Measurements from ENCODE around the gene SPOCD1.

The SPOCD1 gene

DNA sequence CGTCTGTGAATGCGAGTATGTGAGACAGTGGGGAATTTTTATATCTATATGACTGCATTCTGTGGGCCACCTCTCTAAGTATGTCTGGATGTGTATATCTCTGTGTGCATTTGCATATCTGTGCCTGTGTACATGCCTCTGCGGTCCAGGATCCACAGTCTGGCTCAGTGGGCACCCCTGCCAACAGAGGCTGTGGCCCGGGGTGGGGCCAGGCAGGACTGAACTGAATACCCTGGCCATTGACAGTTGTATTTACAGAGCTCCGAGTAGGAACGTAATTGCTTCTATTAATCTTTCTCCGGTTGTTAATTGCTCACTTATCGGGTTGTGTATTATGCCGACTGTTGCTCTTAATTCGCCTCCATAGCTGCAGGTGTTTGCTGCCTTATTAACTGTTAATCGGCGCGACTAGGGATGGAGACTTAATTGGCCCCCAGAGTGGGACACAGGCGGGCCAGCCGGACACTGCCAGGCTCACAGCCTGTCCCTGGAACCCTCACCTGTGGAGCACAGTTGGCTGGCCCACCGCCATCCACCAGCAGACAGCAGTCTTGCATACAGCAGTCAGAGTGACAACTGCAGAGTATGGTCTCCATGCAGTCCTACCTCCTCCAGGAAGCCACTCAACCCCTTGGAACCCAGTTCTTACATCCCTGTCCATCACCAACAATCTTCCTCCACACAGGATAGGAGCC, 29.3 kb downstream of the SPOCD1 start:
- no peaks in the 10 kb centered on the region for H3K9me3 ChIP-seq (ENCODE audit: insufficient read depth, low read depth, low read length)
- H3K27me3 ChIP-seq (ENCODE audit: insufficient read depth, low read length): no peaks in the 10 kb centered on the region
- 94% methylated on average over 16 of the region's 16 CpGs for WGBS
- H3K9ac ChIP-seq (ENCODE audit: low read depth, low read length): no peak overlapping the region
- H3K4me3 ChIP-seq (ENCODE audit: low read length): no peak overlapping the region
- peaks cover 24% of the 10 kb centered on the region for H3K4me1 ChIP-seq (ENCODE audit: insufficient read depth, low read length)
- H3K27ac ChIP-seq (ENCODE audit: low read depth, low read length): no peak overlapping the region
- H3K36me3 ChIP-seq (ENCODE audit: insufficient read depth, low read length): no peaks in the 10 kb centered on the region

DNA sequence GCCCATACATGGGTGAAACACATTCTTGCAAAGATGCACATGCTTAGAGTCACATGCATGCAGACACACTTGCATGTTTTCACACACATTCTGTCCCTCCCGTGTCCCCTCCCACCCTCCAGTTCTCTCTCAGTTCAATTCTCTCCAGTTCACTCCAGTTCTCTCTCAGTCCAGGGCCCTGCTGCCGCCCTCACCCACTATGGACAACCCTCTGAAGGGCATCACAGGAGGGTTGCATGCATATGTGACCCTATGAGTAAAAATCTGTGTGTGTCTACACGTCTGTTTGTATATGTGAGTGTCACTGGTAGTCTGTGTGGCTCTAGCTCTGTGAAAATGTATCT, 29.9 kb downstream of the SPOCD1 start:
- Histone ChIP-seq H3K4me1 (ENCODE audit: insufficient read depth, low read length) (peaks cover 29% of the 10 kb centered on the region), H3K4me3 (ENCODE audit: low read length) (no peak overlapping the region), H3K27me3 (ENCODE audit: insufficient read depth, low read length) (no peaks in the 10 kb centered on the region), H3K9ac (ENCODE audit: low read depth, low read length) (no peak overlapping the region), H3K36me3 (ENCODE audit: insufficient read depth, low read length) (no peaks in the 10 kb centered on the region), H3K9me3 (ENCODE audit: insufficient read depth, low read depth, low read length) (no peaks in the 10 kb centered on the region), H3K27ac (ENCODE audit: low read depth, low read length) (no peak overlapping the region)
- WGBS: 86% methylated on average over 3 of the region's 3 CpGs

DNA sequence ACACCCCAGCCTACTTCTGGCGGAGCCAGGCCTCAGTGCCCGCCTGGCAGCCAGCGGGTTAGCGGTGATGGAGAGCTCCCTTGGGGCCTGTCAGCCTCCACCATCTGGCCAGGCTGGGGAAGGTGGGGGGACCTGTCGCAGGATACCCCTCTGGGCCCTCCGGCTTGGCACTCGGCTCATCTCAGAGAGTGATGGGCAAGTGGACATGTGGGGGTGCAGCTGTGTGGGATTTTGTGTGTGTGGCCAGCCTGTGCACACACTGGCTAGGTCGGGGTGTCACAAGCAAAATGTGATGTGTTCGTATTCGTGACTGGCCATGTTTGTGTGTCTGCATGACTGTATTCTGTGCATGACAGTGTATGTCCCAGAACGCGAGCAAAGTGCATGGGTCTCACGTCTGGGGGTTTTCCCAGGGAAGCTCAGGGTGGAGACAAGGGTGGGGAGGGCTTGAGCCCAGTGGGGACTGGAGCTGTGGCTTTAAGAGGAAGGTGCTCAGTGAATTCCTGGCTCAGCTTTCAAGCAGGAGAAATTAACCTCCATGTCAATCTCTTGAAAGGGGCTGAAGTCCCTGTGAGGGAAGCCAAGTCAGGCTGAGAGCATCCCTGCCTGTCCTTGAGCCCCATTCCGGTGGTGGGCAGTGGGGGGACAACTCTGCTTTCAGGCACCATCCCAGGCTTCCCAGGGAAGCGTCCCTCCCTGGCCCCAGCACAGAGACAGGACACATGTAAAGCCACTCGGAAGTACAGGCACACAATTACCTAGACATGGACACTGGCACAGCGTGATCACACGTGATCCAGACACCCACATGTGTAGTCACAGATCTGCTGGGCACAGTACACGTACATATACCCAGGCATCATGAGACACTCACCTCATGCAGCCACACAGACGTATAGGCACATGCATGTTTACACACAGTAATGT, 30.5 kb downstream of the SPOCD1 start:
- no peak overlapping the region for H3K9ac ChIP-seq (ENCODE audit: low read depth, low read length)
- H3K9me3 ChIP-seq (ENCODE audit: insufficient read depth, low read depth, low read length): no peaks in the 10 kb centered on the region
- no peak overlapping the region for H3K4me3 ChIP-seq (ENCODE audit: low read length)
- peaks cover 29% of the 10 kb centered on the region for H3K4me1 ChIP-seq (ENCODE audit: insufficient read depth, low read length)
- no peaks in the 10 kb centered on the region for H3K36me3 ChIP-seq (ENCODE audit: insufficient read depth, low read length)
- no peaks in the 10 kb centered on the region for H3K27me3 ChIP-seq (ENCODE audit: insufficient read depth, low read length)
- 87% methylated on average over 20 of the region's 20 CpGs for WGBS
- no peak overlapping the region for H3K27ac ChIP-seq (ENCODE audit: low read depth, low read length)

DNA sequence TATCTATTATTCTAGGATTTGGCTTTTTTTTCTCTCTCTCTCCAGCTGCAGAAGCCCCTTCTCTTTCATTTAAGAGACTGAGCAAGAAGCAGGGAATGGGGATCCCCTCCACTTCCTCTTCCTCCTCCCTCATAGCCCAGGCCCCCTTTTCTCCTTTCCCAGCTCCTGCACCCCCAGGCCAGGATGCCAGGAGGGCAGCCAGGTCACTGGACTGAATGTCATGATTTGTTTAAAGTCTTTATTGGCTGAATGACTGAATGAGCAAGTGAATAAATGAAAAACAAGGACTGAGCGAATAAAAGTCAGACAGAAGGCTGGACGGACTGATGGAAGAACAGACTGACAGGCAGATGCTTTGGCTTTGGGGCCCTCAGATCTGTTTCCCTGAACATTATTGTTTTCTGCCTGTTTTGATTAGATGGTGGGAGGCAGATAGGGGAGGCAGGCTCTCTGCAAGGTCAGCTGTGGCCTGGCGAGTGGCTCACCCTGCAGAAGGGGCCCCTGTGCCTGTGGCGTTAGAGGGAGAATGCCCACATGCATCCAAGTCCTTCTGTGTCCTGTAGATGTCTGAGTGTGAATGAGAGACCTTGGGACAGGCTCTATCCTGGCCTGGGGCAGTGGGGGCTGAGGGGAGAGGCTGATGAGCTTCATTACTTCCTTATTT, 31.3 kb downstream of the SPOCD1 start:
- Histone ChIP-seq H3K27ac (ENCODE audit: low read depth, low read length) (no peak overlapping the region), H3K9me3 (ENCODE audit: insufficient read depth, low read depth, low read length) (no peaks in the 10 kb centered on the region), H3K4me1 (ENCODE audit: insufficient read depth, low read length) (peaks cover 29% of the 10 kb centered on the region), H3K27me3 (ENCODE audit: insufficient read depth, low read length) (no peaks in the 10 kb centered on the region), H3K36me3 (ENCODE audit: insufficient read depth, low read length) (no peaks in the 10 kb centered on the region), H3K4me3 (ENCODE audit: low read length) (no peak overlapping the region), H3K9ac (ENCODE audit: low read depth, low read length) (no peak overlapping the region)
- WGBS: 84% methylated on average over 4 of the region's 4 CpGs

DNA sequence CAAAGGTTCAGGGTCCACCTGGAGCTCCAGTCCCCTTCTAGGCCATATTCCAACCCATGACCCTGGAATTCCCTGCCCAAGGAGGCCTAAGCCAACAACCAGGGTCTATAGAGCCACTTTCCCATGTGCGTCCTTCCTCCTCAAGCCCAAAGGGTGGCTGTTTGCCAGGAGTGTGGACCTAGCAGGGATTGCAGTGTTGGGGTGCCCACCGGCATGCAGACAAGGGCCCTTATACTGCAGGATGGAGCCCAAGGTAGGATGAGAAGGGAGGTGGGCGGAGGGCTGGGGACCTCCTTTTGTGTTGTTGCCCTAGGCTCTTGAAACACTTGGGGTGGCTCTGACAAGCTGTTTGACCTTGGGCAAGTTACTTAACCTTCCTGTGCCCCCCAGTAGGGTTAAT, 32.0 kb downstream of the SPOCD1 start:
- H3K36me3 ChIP-seq (ENCODE audit: insufficient read depth, low read length): no peaks in the 10 kb centered on the region
- peaks cover 29% of the 10 kb centered on the region for H3K4me1 ChIP-seq (ENCODE audit: insufficient read depth, low read length)
- no peaks in the 10 kb centered on the region for H3K9me3 ChIP-seq (ENCODE audit: insufficient read depth, low read depth, low read length)
- H3K4me3 ChIP-seq (ENCODE audit: low read length): no peak overlapping the region
- WGBS: 90% methylated on average over 3 of the region's 3 CpGs
- no peak overlapping the region for H3K27ac ChIP-seq (ENCODE audit: low read depth, low read length)
- H3K9ac ChIP-seq (ENCODE audit: low read depth, low read length): no peak overlapping the region
- no peaks in the 10 kb centered on the region for H3K27me3 ChIP-seq (ENCODE audit: insufficient read depth, low read length)

DNA sequence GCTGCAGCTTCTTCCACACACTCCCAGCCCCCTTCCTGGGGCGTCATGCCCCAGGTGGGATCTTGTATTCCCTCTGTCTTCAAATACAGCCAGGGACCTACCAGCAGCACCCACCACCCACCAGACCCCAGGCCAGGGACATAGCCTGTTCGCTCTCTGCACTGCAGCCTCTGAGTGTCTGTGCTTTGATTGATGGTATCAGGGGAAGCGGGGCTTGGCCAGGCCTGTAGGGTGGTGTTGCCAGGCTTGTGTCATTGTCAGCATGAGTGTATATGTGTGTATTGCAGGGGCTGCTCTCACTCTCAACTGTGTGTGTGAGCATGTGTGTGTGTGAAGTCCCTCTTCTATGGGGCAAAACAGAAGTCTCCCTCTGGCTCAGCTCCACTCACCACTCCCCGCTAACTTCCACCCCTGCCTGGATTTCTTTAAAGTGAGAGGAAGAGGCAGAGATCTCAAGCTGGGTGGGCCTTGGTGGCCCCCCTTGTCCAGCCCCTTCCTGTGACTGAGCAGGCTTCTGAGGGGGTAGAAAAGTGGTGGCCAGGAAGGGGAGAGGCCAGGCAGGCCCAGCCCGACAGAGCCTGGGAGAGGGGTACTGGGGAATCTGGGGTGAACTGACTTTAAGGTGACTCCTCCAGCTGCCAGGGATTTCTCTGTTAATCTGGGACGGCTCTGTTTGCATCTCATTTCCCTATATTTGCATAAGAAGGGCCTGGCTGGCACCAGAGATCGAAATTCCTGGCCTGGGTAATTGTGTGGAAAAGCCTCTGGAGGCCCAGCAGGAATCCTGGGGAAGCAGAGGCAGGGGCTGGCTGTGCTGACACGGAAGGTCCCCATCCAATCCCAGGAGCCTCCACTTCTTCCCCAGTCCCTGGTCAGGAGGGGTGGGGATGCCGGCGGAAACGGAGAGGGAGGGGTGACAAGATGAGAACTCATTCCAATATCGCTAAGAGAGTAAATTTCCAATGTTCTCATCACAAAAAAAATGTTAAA, 33.1 kb downstream of the SPOCD1 start:
- H3K4me3 ChIP-seq (ENCODE audit: low read length): no peak overlapping the region
- peak overlapping the region; percentile 79; the same call in 1 of the 2 replicates for H3K27ac ChIP-seq (ENCODE audit: low read depth, low read length)
- peak overlapping the region; percentile 24; the same call in 1 of the 2 replicates for H3K9ac ChIP-seq (ENCODE audit: low read depth, low read length)
- no peaks in the 10 kb centered on the region for H3K27me3 ChIP-seq (ENCODE audit: insufficient read depth, low read length)
- H3K9me3 ChIP-seq (ENCODE audit: insufficient read depth, low read depth, low read length): no peaks in the 10 kb centered on the region
- H3K36me3 ChIP-seq (ENCODE audit: insufficient read depth, low read length): no peaks in the 10 kb centered on the region
- H3K4me1 ChIP-seq (ENCODE audit: insufficient read depth, low read length): peaks cover 26% of the 10 kb centered on the region
- 46% methylated on average over 6 of the region's 12 CpGs for WGBS

DNA sequence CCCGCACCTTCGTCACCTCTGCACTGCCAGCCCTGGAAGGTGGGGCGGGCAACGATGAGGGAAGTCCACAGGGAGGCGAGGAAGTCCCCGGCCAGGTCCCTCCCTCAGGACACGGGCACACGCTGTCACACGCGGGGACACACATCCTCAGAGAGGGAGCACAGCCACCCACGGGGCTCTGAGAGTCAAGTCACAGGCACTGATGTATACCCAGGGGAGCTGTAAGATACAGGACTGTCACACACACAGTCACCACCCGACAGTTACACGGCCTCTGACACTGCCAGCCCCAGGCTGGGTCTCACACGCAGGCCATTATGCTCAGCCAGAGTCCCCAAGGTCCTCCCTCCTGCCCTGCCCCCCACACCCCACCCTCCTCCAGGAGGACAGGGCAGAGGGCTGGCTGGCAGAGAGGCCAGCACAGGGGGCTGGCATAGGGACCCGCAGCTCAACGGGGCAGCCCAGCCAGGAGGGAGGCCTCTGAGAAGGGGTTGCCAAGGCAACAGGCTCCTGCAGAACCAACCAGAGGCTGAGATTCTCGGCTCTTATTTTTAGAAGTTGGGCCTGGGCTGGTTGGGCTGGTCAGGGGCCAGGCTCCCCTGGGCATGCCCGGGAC, 34.0 kb downstream of the SPOCD1 start:
- Histone ChIP-seq H3K4me1 (ENCODE audit: insufficient read depth, low read length) (peaks cover 23% of the 10 kb centered on the region), H3K4me3 (ENCODE audit: low read length) (no peak overlapping the region), H3K9ac (ENCODE audit: low read depth, low read length) (no peak overlapping the region), H3K9me3 (ENCODE audit: insufficient read depth, low read depth, low read length) (no peaks in the 10 kb centered on the region), H3K27ac (ENCODE audit: low read depth, low read length) (no peak overlapping the region), H3K27me3 (ENCODE audit: insufficient read depth, low read length) (no peaks in the 10 kb centered on the region), H3K36me3 (ENCODE audit: insufficient read depth, low read length) (no peaks in the 10 kb centered on the region)
- WGBS: 77% methylated on average over 18 of the region's 18 CpGs

DNA sequence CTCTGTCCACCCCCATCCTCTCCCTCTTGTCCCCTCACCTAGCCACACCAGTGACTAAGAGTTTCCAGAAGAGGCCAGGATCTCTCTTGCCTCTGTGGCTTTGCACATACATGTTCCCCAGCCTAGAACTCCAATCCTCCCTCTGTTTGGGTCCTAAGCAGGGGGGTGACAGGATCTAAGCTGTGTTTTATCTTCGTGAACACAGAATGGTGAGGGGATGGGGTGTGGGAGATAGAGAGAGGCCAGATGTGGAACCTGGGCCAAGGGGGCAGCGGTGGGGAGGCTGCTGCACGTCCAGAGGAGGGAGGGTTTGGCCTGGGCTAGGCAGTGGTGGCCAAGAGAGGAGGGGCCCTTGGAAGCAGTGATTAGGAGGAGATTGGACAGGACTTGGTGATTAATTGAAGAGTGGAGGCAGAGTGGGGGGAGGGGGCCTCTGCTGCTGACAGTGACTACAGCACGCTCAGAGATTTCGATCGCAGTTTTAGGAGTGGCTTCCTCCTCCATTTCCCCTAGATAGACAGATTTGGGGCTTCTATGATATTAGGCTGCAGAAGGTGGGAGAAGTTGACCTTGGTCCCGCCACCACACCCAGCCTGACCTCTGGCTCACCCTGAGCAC, 34.6 kb downstream of the SPOCD1 start:
- WGBS: 73% methylated on average over 7 of the region's 7 CpGs

DNA sequence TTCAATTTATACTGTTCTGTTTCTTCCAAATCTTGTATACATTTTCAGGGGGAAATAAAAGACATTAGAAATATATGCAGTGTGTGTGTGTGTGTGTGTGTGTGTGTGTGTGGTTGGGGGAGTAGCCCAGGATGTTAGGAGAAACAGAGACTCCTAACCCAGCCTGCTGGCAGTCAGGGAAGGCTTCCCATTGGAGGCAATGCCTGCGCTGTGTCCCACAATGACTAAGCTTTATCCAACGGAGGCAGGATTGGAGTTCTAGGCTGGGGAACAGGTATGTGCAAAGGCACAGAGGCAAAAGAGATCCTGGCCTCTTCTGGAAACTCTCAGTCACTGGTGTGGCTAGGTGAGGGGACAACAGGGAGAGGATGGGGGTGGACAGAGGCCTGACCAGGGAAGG, 35.2 kb downstream of the SPOCD1 start:
- Histone ChIP-seq H3K9me3 (ENCODE audit: insufficient read depth, low read depth, low read length) (no peaks in the 10 kb centered on the region), H3K4me1 (ENCODE audit: insufficient read depth, low read length) (peaks cover 25% of the 10 kb centered on the region), H3K4me3 (ENCODE audit: low read length) (no peak overlapping the region), H3K36me3 (ENCODE audit: insufficient read depth, low read length) (no peaks in the 10 kb centered on the region), H3K9ac (ENCODE audit: low read depth, low read length) (no peak overlapping the region), H3K27ac (ENCODE audit: low read depth, low read length) (no peak overlapping the region), H3K27me3 (ENCODE audit: insufficient read depth, low read length) (peaks cover 9% of the 10 kb centered on the region; the same call in 1 of the 2 replicates)
- WGBS: 64% methylated on average over 2 of the region's 2 CpGs

More for the DNA sequence above, 34.6 kb downstream of the SPOCD1 start:
- H3K27ac ChIP-seq (ENCODE audit: low read depth, low read length): no peak overlapping the region
- H3K27me3 ChIP-seq (ENCODE audit: insufficient read depth, low read length): 0 out of 2 replicates have a peak, but pooled peaks cover 4% of the 10 kb centered on the region
- H3K9ac ChIP-seq (ENCODE audit: low read depth, low read length): no peak overlapping the region
- no peak overlapping the region for H3K4me3 ChIP-seq (ENCODE audit: low read length)
- H3K4me1 ChIP-seq (ENCODE audit: insufficient read depth, low read length): peaks cover 25% of the 10 kb centered on the region
- H3K9me3 ChIP-seq (ENCODE audit: insufficient read depth, low read depth, low read length): no peaks in the 10 kb centered on the region
- no peaks in the 10 kb centered on the region for H3K36me3 ChIP-seq (ENCODE audit: insufficient read depth, low read length)

DNA sequence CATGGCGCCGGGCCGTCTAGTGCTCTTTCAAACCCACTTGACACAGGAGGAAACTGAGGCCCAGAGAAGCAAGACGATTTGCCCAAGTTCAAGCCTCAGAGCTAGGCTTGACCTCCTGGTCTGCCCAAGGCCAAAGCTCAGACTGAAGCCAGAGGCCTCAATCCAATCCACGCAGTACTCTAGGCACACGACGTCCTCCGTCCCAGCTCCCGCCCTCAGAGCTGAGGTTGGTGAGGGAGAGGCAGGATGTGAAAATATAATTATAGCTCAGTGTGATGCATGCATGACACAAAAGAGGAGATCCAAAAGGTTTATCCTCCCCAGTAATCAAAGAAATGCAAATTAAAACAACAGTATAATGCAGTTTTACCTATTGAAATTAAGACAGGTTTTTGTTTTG, 36.1 kb downstream of the SPOCD1 start:
- Histone ChIP-seq H3K27ac (ENCODE audit: low read depth, low read length) (no peak overlapping the region), H3K9ac (ENCODE audit: low read depth, low read length) (no peak overlapping the region), H3K36me3 (ENCODE audit: insufficient read depth, low read length) (no peaks in the 10 kb centered on the region), H3K4me3 (ENCODE audit: low read length) (no peak overlapping the region), H3K9me3 (ENCODE audit: insufficient read depth, low read depth, low read length) (no peaks in the 10 kb centered on the region), H3K27me3 (ENCODE audit: insufficient read depth, low read length) (peaks cover 18% of the 10 kb centered on the region), H3K4me1 (ENCODE audit: insufficient read depth, low read length) (peaks cover 25% of the 10 kb centered on the region)
- WGBS: 82% methylated on average over 8 of the region's 9 CpGs

Measured in HUES64 (cell line).